M059J (cell line): ENCODE results near the gene EMC10. TPM values are rescaled to one million over a fixed set of nuclear protein-coding genes. Genes with fewer than 3 reads are reported as not detected.

Source experiments
- DNase-seq: peaks from one replicate; pipeline ENCODE4 v3.0.0-alpha.2; 2012; ENCODE audit warnings: low read depth
- total RNA-seq: library from RNA; depleted of rRNA; stranded (reverse); fragments of >200 nt; shearing (Covaris generic); gene quantifications from 2 replicates; pipeline ENCODE4 v1.2.3, GENCODE V29; 2014

The EMC10 gene
- total RNA-seq, 1 experiment from 2014 or later: 68.1 TPM

- DNase-seq: peak; percentile 22
These were observed 20.1 kb downstream of the EMC10 start for GRCh38 chr19:50496189-50497021.

GRCh38 chr19:50497022-50497405 is 20.7 kb downstream of the EMC10 start:
- no peak for DNase-seq

GRCh38 chr19:50498219-50499056 is 22.1 kb downstream of the EMC10 start:
- no peak for DNase-seq

- no peak for DNase-seq
These were observed 23.9 kb downstream of the EMC10 start for GRCh38 chr19:50500060-50500752.

GRCh38 chr19:50500753-50501151 is 24.4 kb downstream of the EMC10 start:
- DNase-seq: no peak

GRCh38 chr19:50501186-50501567 is 24.9 kb downstream of the EMC10 start:
- DNase-seq: no peak

- DNase-seq: no peak
These were observed 25.5 kb downstream of the EMC10 start for GRCh38 chr19:50501568-50502475.

- DNase-seq: no peak
These were observed 29.7 kb downstream of the EMC10 start for GRCh38 chr19:50505856-50506611.

- no peak for DNase-seq
These were observed 30.4 kb downstream of the EMC10 start for GRCh38 chr19:50506700-50507099.

- no peak for DNase-seq
These were observed 31.1 kb downstream of the EMC10 start for GRCh38 chr19:50507376-50507775.

GRCh38 chr19:50508843-50509190 is 32.5 kb downstream of the EMC10 start:
- no peak for DNase-seq

GRCh38 chr19:50509366-50509765 is 33.1 kb downstream of the EMC10 start:
- no peak for DNase-seq

- DNase-seq: no peak
These were observed 33.9 kb downstream of the EMC10 start for GRCh38 chr19:50510121-50510670.

- DNase-seq: no peak
These were observed 34.4 kb downstream of the EMC10 start for GRCh38 chr19:50510700-50511068.

- peak; percentile 99 for DNase-seq
These were observed 34.9 kb downstream of the EMC10 start, which contains the start of gene JOSD2 for GRCh38 chr19:50511069-50511822. Gene JOSD2 (minus strand): TSS chr19:50511191. CDS start chr19:50510431, 760 bp downstream.

- no peak for DNase-seq
These were observed 36.0 kb downstream of the EMC10 start for GRCh38 chr19:50512112-50512998.

GRCh38 chr19:50512999-50513745 is 36.9 kb downstream of the EMC10 start:
- no peak for DNase-seq
